Inflammatory macrophage (primary cell): Measurements from ENCODE around the gene CD177.
"Not testable (repeated sequence)": the region's sequence is repeated elsewhere in the genome, so short reads cannot be mapped to it uniquely, and the experiment has no call there.

ENCODE experiments used
- DNase-seq, 2 donors: peaks; one replicate each; pipeline ENCODE4 v3.0.0-alpha.2; 2020 to 2022

The CD177 gene

GRCh38 chr19:43383254-43383653, 29.8 kb downstream of the CD177 start:
- not testable (repeated sequence) for DNase-seq

DNA sequence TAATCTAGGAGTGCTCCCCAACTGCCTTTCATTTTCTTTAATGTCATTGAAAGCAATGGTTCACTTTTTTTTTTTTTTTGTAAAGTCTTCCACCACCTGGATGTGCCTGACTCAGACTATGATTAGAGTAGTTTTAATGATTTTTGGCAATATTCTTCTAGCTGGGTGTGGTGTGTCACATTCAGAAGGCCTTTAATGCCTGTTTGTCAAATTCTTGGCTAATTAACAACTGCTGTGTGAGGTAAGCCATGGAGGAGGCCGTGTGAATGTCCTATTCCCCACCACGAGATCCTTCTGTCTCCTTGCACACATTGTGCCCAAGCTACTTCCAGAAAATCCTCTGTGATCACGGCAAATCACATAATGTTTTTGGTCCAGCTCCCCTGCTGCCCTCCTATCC, 30.3 kb downstream of the CD177 start:
- DNase-seq: not testable (repeated sequence)

DNA sequence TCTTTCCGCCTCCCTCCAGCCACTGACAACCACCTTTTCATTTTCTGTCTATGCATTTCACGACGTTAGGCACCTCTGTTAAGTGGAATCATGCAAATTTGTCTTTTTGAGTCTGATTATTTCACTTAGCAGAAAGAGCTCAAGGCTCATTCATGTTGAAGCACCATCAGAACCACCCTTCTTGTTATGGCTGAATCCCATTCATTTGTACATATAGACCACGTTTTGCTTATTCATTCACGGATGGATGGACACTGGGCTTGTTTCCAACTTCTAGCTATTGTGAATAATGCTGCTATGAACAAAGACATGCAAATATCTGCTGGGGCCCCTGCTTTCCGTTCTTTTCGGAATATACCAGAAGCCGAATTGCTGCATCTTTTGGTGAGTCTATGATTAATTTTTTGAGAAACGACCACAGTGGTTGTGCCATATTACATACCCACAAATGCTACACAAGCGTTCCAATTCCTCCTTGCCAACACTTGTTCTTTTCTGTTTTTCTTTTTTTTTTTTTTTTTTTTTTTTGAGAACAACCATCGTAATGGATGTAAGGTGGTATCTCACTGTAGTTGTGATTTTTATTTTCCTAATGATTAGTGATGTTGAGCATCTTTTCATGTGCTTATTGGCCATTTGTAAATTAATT, 37.5 kb downstream of the CD177 start:
- not testable (repeated sequence) for DNase-seq

- DNase-seq: not testable (repeated sequence)
Measured at GRCh38 chr19:43391552-43391935, 38.1 kb downstream of the CD177 start.

DNA sequence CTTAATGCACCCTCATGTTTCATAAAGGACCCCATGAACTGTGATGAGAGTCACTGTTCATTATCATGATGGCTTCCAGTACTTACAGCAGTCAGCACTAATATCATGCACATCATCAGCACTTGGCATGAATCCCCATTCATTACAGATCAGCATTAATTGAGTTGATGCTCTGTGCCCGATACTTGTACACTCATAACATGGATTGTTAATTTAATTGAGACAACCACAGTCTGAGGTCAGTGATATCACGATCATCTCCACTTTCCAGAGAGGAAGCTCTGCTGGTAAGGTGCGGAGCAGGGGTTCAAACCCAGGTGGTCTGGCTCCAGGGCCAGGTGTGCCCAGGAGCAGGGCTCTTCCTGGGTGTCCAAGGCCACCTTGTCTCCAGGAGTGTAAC, 40.0 kb downstream of the CD177 start:
- DNase-seq: not testable (repeated sequence)

DNA sequence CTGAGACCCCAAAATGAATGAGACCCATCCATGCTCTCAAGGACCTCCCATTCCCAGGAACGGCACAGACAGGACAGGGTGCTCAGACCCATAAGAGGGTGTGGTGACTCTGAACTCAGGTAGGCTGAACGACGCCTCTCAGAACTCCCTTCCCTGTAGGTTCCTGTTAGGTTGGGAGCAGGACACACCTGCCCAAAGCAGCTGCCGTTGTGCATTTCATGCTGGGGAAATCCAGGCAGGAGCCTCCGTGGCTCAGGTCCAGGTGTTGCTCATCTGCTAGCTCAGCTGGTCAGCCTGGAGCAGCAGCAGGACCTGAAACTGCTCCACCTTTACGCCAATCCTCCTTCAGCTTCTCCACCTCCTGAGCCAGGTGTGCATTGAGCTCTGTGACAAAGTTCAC, 42.1 kb downstream of the CD177 start:
- no peak for DNase-seq

DNA sequence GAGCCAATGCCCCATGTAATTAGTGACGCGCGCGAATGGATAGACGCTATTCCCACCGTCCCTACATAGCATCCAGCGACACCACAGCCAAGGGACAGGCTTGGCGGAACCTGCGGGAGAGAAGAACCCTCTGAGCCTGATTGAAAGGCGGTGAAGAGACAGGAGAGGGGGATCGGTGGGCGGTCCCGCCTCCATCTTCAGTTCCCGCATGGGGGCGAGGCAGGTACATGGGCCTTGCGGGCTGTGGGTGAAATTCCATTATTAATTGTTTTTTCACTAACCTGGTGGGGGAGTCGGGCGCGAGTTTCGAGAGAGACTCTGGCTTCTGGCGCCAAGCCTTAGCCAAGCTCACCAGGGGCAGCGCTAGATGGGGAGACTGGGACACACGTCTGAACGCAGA, 52.8 kb downstream of the CD177 start:
- no peak for DNase-seq

GRCh38 chr19:43407416-43408005, 54.0 kb downstream of the CD177 start:
- no peak for DNase-seq

DNA sequence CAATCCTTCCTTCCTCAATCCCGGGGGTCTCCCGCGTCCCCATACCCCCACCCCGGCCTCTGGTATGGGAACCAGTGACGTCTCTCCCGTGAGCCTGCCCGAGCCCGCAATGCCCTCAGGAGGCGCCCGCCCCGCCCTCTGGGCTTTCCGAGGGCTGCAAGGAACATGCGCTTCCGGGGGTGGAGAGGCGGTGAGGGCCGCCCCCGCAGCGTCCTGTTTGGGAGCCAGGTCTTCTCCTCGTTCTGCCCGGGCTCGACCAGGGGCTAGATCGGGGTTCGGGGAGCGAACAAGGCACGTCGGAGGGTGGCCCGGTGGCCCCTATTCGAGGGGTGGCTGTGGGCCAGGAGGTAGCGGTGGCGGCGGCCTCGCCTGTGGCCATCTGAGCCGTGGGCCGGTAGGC, 54.6 kb downstream of the CD177 start:
- no peak for DNase-seq

DNA sequence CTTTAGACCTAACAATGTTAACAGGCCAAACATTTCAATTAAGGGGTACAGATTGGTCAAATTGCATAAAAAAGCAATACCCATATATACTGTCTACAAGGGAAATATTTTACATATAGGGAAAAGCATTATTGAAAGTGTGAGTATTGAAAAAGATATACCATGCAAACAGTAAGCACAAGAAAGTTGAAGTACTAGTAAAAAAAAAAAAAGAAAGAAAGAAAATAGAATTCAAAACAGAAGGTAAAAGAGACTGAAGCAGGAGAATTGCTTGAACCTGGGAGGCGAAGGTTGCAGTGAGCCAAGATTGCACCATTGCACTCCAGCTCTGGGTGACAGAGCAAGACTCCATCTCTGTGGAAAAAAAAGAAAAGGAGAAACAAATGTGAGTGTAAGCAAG, 55.9 kb downstream of the CD177 start:
- DNase-seq: peak in 1 of 2 donors; percentile 17

DNA sequence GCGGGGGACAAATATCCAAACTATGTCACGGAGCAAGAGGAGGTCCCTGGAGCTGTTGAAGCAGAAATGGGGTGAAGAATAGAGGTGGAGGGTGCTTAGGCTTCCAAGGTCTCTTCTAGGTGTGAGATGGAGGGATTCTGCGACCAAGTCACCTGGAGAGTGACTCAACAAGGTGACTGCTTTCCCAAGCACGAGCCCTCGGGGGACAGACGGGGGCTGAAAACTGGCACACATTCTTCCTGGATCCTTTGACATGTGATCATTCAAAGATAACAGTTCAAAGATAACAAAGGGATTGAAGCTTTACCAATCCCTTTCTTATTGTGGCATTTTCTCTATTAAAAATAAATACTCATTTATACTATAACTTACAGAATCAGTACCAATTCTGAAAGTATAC, 59.0 kb downstream of the CD177 start:
- DNase-seq: no peak
